Activated CD4-positive, alpha-beta T cell treated with anti-CD3 and anti-CD28 coated beads for 36 hours (primary cell): ENCODE results near the gene DPYD. TPM values are rescaled to one million over a fixed set of nuclear protein-coding genes. Genes with fewer than 3 reads are reported as not detected.

ENCODE experiments used
- ATAC-seq: fragments of 200-7000 bp; cut with Tn5 transposase; one replicate; pipeline ENCODE4 v1.10.0; 2021; ENCODE audit warnings: mild to moderate bottlenecking, moderate library complexity
- CTCF ChIA-PET: fragments of 350-600 bp; sonication (Branson Sonifier 250); formaldehyde crosslinking; loops from one replicate; lab custom pipeline; 2021; ENCODE audit warnings: antibody characterized with exemption; lab: Charles Lee
- POLR2A ChIA-PET: fragments of 350-600 bp; sonication (Branson Sonifier 250); formaldehyde crosslinking; loops from one replicate; lab custom pipeline; 2021; ENCODE audit warnings: antibody characterized with exemption, inconsistent platforms; lab: Charles Lee
- DNase-seq: peaks from one replicate; pipeline ENCODE4 v3.0.0-alpha.2; 2020
- H3K27ac Mint-ChIP-seq: one replicate; pipeline ENCODE4 v1.8.0; 2021; ENCODE audit warnings: mixed read lengths
- H3K27me3 Mint-ChIP-seq: one replicate; pipeline ENCODE4 v1.8.0; 2021; ENCODE audit warnings: mixed read lengths
- H3K36me3 Mint-ChIP-seq: one replicate; pipeline ENCODE4 v1.8.0; 2021; ENCODE audit warnings: low read depth, mixed read lengths
- H3K4me1 Mint-ChIP-seq: one replicate; pipeline ENCODE4 v1.8.0; 2021; ENCODE audit warnings: mixed read lengths
- H3K4me3 Mint-ChIP-seq: one replicate; pipeline ENCODE4 v1.8.0; 2021; ENCODE audit warnings: mild to moderate bottlenecking, moderate library complexity, mixed read lengths
- H3K9me3 Mint-ChIP-seq: one replicate; pipeline ENCODE4 v1.8.0; 2021; ENCODE audit warnings: low read depth, mixed read lengths
- intact Hi-C, 2 experiments: fragments of 100-400 bp; cut with DNase I in 1 of 2; cut with micrococcal nuclease in 1 of 2; formaldehyde crosslinking; loops; one replicate each; pipeline versions ENCODE4 v1.14.2 to v1.15.1; 2022 to 2024; cut with DNase I, micrococcal nuclease
- total RNA-seq, 2 experiments: library from RNA; stranded (reverse); gene quantifications; one replicate each; pipeline ENCODE4 v1.2.3, GENCODE V29; 2021

DPYD gene
- total RNA-seq, 2 experiments from 2014 or later = 6.8 to 7.1 TPM

DNA sequence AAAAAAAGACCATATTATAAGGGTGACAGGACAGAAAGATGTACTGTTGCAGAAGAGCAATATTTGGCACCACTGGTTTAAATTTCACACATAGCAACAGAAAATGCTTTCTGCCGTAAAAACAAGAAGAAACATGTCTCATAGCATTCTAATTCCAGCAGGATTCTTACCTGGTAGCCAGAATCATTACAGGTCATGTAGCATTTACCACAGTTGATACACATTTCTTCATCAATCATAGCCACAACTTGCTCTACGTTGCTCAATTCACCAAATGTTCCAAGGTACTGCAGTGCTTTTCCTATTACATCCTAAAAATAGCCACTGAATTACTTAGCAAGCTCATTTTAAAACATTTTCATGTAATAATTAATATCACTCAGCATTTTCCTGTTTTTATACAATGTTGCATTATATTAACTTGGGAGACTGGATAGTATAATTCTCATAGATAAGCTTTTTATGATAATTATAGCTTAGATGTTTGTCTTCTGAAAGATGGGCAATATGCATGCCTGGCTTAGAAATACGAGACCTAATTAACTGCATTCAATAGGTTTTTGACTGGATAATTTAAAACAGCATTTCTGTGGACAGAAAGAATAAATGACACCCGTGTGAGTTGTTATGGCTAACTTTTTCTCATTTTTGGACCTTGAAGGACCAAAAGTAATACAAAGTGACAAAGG is 838.5 kb downstream of the DPYD start:
- Mint-ChIP-seq H3K4me3 (no peak overlapping the region), H3K27ac (no peak overlapping the region), H3K36me3 (no peaks in the 10 kb centered on the region), H3K27me3 (no peaks in the 10 kb centered on the region), H3K9me3 (no peaks in the 10 kb centered on the region), H3K4me1 (no peaks in the 10 kb centered on the region)
- POLR2A ChIA-PET = no interaction called here
- ATAC-seq (no peak), DNase-seq (no peak)
- CTCF ChIA-PET = no interaction called here
- intact Hi-C loops = no loop called here

DNA sequence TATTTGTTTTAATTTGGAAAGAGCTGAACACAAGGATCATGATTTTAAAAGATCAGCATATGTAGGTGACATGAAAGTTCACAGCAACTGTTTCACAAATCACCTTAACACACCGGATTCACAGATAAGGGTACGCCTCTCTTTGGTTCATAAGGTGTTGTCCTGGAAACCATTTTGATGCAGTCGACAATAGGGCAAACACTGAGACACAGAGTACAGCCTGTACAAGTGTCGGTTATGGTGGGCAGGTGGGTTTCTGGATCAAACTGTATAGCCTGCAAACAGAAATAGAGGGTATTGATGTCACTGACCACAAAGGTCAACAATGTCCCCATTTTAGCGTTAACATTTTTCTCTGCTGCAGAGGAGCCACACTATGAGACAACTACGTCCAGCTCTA is 842.0 kb downstream of the DPYD start:
- ATAC-seq (no peak), DNase-seq (no peak)
- ChIA-PET POLR2A (no interaction called here), CTCF (no interaction called here)
- Mint-ChIP-seq H3K36me3 (peaks cover 5% of the 10 kb centered on the region), H3K4me3 (no peak overlapping the region), H3K27me3 (no peaks in the 10 kb centered on the region), H3K9me3 (no peaks in the 10 kb centered on the region), H3K27ac (no peak overlapping the region), H3K4me1 (no peaks in the 10 kb centered on the region)
- intact Hi-C loops = no loop called here

DNA sequence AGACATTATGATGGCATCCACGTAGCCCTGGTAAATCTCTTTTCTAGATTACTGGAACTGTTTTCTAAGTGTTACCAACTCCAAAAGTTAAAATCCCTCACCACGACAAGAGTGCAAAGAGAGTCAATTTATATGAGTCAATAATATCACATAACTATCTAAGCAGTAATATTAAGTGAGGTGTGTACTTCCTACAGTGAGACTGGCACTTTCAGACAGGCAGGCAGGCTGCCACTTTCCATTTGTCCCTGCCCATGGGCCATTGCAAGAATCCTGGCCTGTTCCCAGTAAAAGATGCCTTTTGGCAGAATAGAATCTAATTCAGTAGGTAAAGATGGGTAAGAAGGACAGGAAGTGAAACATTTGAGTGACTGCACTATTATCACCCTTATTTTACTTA is 843.6 kb downstream of the DPYD start:
- Mint-ChIP-seq H3K9me3 (no peaks in the 10 kb centered on the region), H3K27me3 (no peaks in the 10 kb centered on the region), H3K4me3 (no peak overlapping the region), H3K27ac (no peak overlapping the region), H3K36me3 (peaks cover 5% of the 10 kb centered on the region), H3K4me1 (no peaks in the 10 kb centered on the region)
- ChIA-PET CTCF (no interaction called here), POLR2A (no interaction called here)
- DNase-seq (no peak), ATAC-seq (no peak)
- intact Hi-C loops = no loop called here

GRCh38 chr1:97074771-97075170 is 846.1 kb downstream of the DPYD start:
- ATAC-seq (no peak), DNase-seq (no peak)
- no peaks in the 10 kb centered on the region for H3K9me3 Mint-ChIP-seq
- H3K4me1 Mint-ChIP-seq = no peaks in the 10 kb centered on the region
- H3K4me3 Mint-ChIP-seq = no peak overlapping the region
- ChIA-PET POLR2A (no interaction called here), CTCF (no interaction called here)
- H3K36me3 Mint-ChIP-seq = peaks cover 5% of the 10 kb centered on the region
- no peaks in the 10 kb centered on the region for H3K27me3 Mint-ChIP-seq
- H3K27ac Mint-ChIP-seq = no peak overlapping the region
- intact Hi-C loops = no loop called here

DNA sequence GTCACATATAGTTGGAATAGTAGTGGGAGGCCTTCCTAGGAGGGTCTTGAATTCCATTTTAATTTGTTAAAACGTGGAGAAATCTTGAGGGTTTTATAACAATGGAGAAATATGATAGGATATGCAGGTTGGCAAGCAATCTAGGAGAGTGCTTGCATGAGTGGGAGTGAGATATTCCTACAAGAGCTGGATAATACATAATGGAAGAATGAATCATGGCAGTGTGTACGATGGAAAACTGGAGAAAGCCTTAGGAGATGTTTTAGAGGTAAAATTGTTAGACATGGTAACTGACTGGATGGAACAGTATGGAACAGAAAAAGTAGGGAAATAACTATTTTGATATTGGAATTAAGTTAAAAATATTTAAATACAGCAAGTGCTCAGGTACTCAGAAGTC is 846.9 kb downstream of the DPYD start:
- Mint-ChIP-seq H3K9me3 (no peaks in the 10 kb centered on the region), H3K36me3 (peaks cover 5% of the 10 kb centered on the region), H3K27me3 (no peaks in the 10 kb centered on the region), H3K4me3 (no peak overlapping the region), H3K4me1 (no peaks in the 10 kb centered on the region), H3K27ac (no peak overlapping the region)
- DNase-seq (no peak), ATAC-seq (no peak)
- ChIA-PET CTCF (no interaction called here), POLR2A (no interaction called here)
- intact Hi-C loops = no loop called here

- Mint-ChIP-seq H3K27ac (no peak overlapping the region), H3K27me3 (no peaks in the 10 kb centered on the region), H3K36me3 (peaks cover 5% of the 10 kb centered on the region), H3K4me3 (no peak overlapping the region), H3K4me1 (no peaks in the 10 kb centered on the region), H3K9me3 (no peaks in the 10 kb centered on the region)
- no peak for ATAC-seq
- DNase-seq = no peak
- ChIA-PET CTCF (no interaction called here), POLR2A (no interaction called here)
- intact Hi-C loops = no loop called here
These were observed 847.7 kb downstream of the DPYD start for GRCh38 chr1:97073169-97073568.

DNA sequence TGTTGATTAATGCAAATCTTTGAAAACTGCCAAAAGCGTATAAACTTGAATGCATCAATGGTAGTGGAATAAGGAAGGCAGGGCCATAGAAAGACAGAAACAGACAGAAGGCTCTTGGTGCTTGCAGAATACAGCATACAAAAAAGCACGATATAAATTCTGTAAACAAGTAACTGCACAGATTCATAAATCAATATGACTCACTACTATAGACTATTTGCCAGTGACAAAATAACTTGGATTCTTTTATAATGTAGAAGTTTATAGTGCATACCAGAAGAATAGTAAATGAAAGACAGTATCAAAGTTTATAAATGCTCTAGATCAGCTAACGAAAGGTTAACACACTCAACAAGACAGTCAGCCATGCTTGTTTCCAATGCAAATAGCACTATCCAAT is 849.7 kb downstream of the DPYD start:
- ATAC-seq (no peak), DNase-seq (no peak)
- intact Hi-C loops = no loop called here
- Mint-ChIP-seq H3K27me3 (no peaks in the 10 kb centered on the region), H3K36me3 (no peaks in the 10 kb centered on the region), H3K27ac (no peak overlapping the region), H3K4me1 (no peaks in the 10 kb centered on the region), H3K9me3 (no peaks in the 10 kb centered on the region), H3K4me3 (no peak overlapping the region)
- ChIA-PET POLR2A (no interaction called here), CTCF (no interaction called here)

DNA sequence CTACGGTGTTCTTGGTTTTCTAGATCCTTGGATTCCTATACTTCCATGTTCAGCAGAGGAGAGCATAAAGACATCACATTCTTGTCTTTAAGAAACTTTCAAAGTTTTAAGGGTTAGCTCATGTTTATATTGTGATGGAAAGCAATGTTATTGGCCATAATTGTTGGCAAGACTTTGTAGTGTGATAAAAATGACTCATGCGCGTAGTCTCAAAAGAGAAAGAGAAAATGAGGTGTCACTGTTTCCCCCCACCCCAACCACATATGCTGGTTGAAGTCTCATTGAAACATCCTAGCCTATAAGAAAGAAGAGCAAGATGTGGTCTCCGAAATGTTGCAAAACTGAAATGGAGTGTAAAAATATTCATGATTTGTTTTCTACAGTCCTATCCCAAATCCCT is 850.5 kb downstream of the DPYD start:
- Mint-ChIP-seq H3K27me3 (no peaks in the 10 kb centered on the region), H3K4me3 (no peak overlapping the region), H3K36me3 (no peaks in the 10 kb centered on the region), H3K27ac (no peak overlapping the region), H3K9me3 (no peaks in the 10 kb centered on the region), H3K4me1 (no peaks in the 10 kb centered on the region)
- intact Hi-C loops = no loop called here
- DNase-seq = no peak
- no peak for ATAC-seq
- CTCF ChIA-PET = no interaction called here
- POLR2A ChIA-PET = no interaction called here

DNA sequence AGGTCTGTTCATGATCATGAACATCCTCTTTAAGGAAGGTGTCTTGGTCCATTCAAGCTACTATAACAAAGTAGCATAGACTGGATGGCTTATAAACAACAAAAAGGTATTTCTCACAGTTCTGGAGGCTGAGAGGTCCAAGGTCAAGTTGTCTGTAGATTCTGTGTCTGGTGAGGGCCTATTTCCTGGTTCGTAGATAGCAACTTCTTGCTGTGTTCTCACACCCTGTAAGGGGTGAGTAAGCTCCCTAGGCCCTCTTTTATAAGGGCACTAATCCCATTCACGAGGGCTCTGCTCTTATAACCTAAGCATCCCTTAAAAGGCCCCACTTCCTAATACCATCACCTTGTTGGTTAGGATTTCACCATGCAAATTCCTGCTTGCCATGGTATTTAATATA is 851.5 kb downstream of the DPYD start:
- H3K27ac Mint-ChIP-seq = no peak overlapping the region
- no peak for DNase-seq
- no peak overlapping the region for H3K4me3 Mint-ChIP-seq
- H3K9me3 Mint-ChIP-seq = no peaks in the 10 kb centered on the region
- intact Hi-C loops = no loop called here
- H3K27me3 Mint-ChIP-seq = no peaks in the 10 kb centered on the region
- ChIA-PET CTCF (no interaction called here), POLR2A (no interaction called here)
- no peak for ATAC-seq
- no peaks in the 10 kb centered on the region for H3K4me1 Mint-ChIP-seq
- no peaks in the 10 kb centered on the region for H3K36me3 Mint-ChIP-seq

- H3K4me3 Mint-ChIP-seq = no peak overlapping the region
- POLR2A ChIA-PET = no interaction called here
These were observed 854.0 kb downstream of the DPYD start for GRCh38 chr1:97066860-97067259.

GRCh38 chr1:97063532-97063931 is 857.3 kb downstream of the DPYD start:
- intact Hi-C loops = no loop called here
- Mint-ChIP-seq H3K27ac (no peak overlapping the region), H3K4me1 (no peaks in the 10 kb centered on the region), H3K9me3 (peaks cover 7% of the 10 kb centered on the region), H3K27me3 (no peaks in the 10 kb centered on the region), H3K36me3 (no peaks in the 10 kb centered on the region), H3K4me3 (no peak overlapping the region)
- DNase-seq (no peak), ATAC-seq (no peak)
- ChIA-PET CTCF (interaction anchor here (0.6 to 0.7 kb wide), 2 partner anchors 184 to 1483 kb away, joined by 3 to 4 read pairs; no protein-coding TSS in a partner anchor), POLR2A (no interaction called here)

More at GRCh38 chr1:97066860-97067259, 854.0 kb downstream of the DPYD start:
- H3K27me3 Mint-ChIP-seq = no peaks in the 10 kb centered on the region
- H3K4me1 Mint-ChIP-seq = no peaks in the 10 kb centered on the region
- H3K9me3 Mint-ChIP-seq = peaks cover 3% of the 10 kb centered on the region
- intact Hi-C loops = no loop called here
- ATAC-seq (no peak), DNase-seq (no peak)
- CTCF ChIA-PET = no interaction called here
- H3K36me3 Mint-ChIP-seq = no peaks in the 10 kb centered on the region
- no peak overlapping the region for H3K27ac Mint-ChIP-seq

DNA sequence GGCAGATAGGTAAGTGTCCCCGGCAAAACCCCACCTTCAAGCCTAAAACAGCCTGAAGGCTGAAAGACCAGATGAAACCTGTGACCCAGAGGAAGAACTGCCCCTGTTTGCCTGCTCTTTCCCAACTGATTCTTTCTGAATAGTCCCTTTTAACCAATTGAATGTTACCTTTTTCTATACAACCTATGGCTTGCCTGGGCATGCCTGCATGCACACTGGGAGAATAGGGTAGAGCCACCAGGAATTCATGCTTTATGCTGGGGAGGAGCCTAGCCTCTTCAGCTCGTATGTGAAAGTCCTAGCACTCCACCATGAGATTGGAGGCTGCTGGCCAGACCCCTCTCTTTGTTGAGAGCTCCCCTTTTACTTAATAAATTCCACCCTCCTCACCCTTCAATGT is 859.2 kb downstream of the DPYD start:
- no peaks in the 10 kb centered on the region for H3K4me1 Mint-ChIP-seq
- no peak overlapping the region for H3K27ac Mint-ChIP-seq
- H3K27me3 Mint-ChIP-seq = no peaks in the 10 kb centered on the region
- CTCF ChIA-PET = interaction anchor here (0.6 to 1.0 kb wide), 2 partner anchors 11 to 801 kb away, joined by 3 read pairs; no protein-coding TSS in a partner anchor
- no peak for DNase-seq
- no peak for ATAC-seq
- H3K36me3 Mint-ChIP-seq = no peaks in the 10 kb centered on the region
- no peak overlapping the region for H3K4me3 Mint-ChIP-seq
- intact Hi-C loops = no loop called here
- peaks cover 12% of the 10 kb centered on the region for H3K9me3 Mint-ChIP-seq
- POLR2A ChIA-PET = no interaction called here
